Right lobe of liver (tissue), 4 donors: ENCODE results near the gene CIAO3.

Source experiments
- CTCF ChIP-seq, 4 donors: fragments of 200-600 bp in 3 of 4; fragments of 450-650 bp in 1 of 4; IDR thresholded peaks; one replicate each; pipeline versions ENCODE4 v1.5.1 to v1.8.0; 2016 to 2022; ENCODE audit warnings: antibody characterized with exemption in 4 of 4, mild to moderate bottlenecking in 2 of 4
- POLR2A ChIP-seq: fragments of 450-650 bp; IDR thresholded peaks from one replicate; pipeline ENCODE4 v1.6.1; 2017; ENCODE audit warnings: antibody characterized with exemption, mild to moderate bottlenecking
- donor health status: DM: no; HTN: no; CAD: no.
- donor health status: DM: no; HTN: no; CAD: no.
- donor health status: DM: no; HTN: yes; CAD: no.

- TF ChIP-seq POLR2A (no peak), CTCF (IDR thresholded peaks at IDR 0.05) (no peak)
Observed at GRCh38 chr16:728131-728889, 12.5 kb downstream of the CIAO3 start.
